Glutamatergic neuron (in vitro differentiated cells): ENCODE data around the gene GAL3ST3. TPM values are rescaled to one million over a fixed set of nuclear protein-coding genes. Genes with fewer than 3 reads are reported as not detected.
"Not testable (repeated sequence)": the region's sequence is repeated elsewhere in the genome, so short reads cannot be mapped to it uniquely, and the experiment has no call there.

ENCODE experiments used
- DNase-seq: peaks from one replicate; pipeline ENCODE4 v3.0.0; 2022
- H3K27ac Mint-ChIP-seq: one replicate; pipeline ENCODE4 v1.8.0; 2020; ENCODE audit warnings: mild to moderate bottlenecking, mixed read lengths, inconsistent platforms; ENCODE audit not compliant: unreplicated experiment
- H3K27me3 Mint-ChIP-seq: one replicate; pipeline ENCODE4 v1.8.0; 2020; ENCODE audit warnings: mild to moderate bottlenecking, moderate library complexity, mixed read lengths, inconsistent platforms; ENCODE audit not compliant: unreplicated experiment
- H3K36me3 Mint-ChIP-seq: one replicate; pipeline ENCODE4 v1.8.0; 2020; ENCODE audit warnings: mild to moderate bottlenecking, mixed read lengths, inconsistent platforms; ENCODE audit not compliant: unreplicated experiment
- H3K4me1 Mint-ChIP-seq: one replicate; pipeline ENCODE4 v1.8.0; 2020; ENCODE audit warnings: mild to moderate bottlenecking, low read depth, mixed read lengths, inconsistent platforms; ENCODE audit not compliant: unreplicated experiment
- H3K4me3 Mint-ChIP-seq: one replicate; pipeline ENCODE4 v1.8.0; 2020; ENCODE audit warnings: mild to moderate bottlenecking, mixed read lengths, inconsistent platforms; ENCODE audit not compliant: unreplicated experiment
- H3K9me3 Mint-ChIP-seq: one replicate; pipeline ENCODE4 v1.8.0; 2020; ENCODE audit warnings: mild to moderate bottlenecking, moderate library complexity, mixed read lengths, inconsistent platforms; ENCODE audit not compliant: unreplicated experiment
- CTCF ChIP-seq: fragments of 200-600 bp; sonication (generic); IDR thresholded peaks from one replicate; pipeline ENCODE4 v1.5.0; 2021; ENCODE audit not compliant: partially characterized antibody, unreplicated experiment
- total RNA-seq: library from RNA; stranded (reverse); fragmentation: NEBNext Ultra II Directional; extraction: Animal tissue kit (Norgen Biotek cat#: 25700); gene quantifications from one replicate; pipeline ENCODE4 v1.2.1, GENCODE V29; 2021; ENCODE audit not compliant: unreplicated experiment

Gene GAL3ST3
- total RNA-seq, 1 donor from 2014 or later = 2.4 TPM

- Mint-ChIP-seq H3K9me3 (no peaks in the 10 kb centered on the region), H3K4me3 (no peak overlapping the region), H3K27me3 (no peaks in the 10 kb centered on the region), H3K4me1 (no peaks in the 10 kb centered on the region), H3K36me3 (no peaks in the 10 kb centered on the region), H3K27ac (no peak overlapping the region)
- no peak for DNase-seq
- no peak for TF ChIP-seq CTCF
Observed at GRCh38 chr11:66035653-66036333, 13.2 kb downstream of the GAL3ST3 start.

- no peak for TF ChIP-seq CTCF
- H3K9me3 Mint-ChIP-seq = no peaks in the 10 kb centered on the region
- no peak overlapping the region for H3K4me3 Mint-ChIP-seq
- H3K27me3 Mint-ChIP-seq = no peaks in the 10 kb centered on the region
- no peaks in the 10 kb centered on the region for H3K4me1 Mint-ChIP-seq
- DNase-seq = no peak
- H3K27ac Mint-ChIP-seq = no peak overlapping the region
- no peaks in the 10 kb centered on the region for H3K36me3 Mint-ChIP-seq
Observed at GRCh38 chr11:66032957-66033735, 15.8 kb downstream of the GAL3ST3 start.

- peaks cover 17% of the 10 kb centered on the region for H3K27me3 Mint-ChIP-seq
- no peaks in the 10 kb centered on the region for H3K4me1 Mint-ChIP-seq
- no peak within 1 kb of the TSS for H3K27ac Mint-ChIP-seq
- DNase-seq = no peak
- no peak within 1 kb of the TSS for H3K4me3 Mint-ChIP-seq
- H3K36me3 Mint-ChIP-seq = no peaks in the 10 kb centered on the region
- H3K9me3 Mint-ChIP-seq = peaks cover 5% of the 10 kb centered on the region
- no peak for TF ChIP-seq CTCF
Observed at GRCh38 chr11:66026017-66026529, 22.9 kb downstream of the GAL3ST3 start, which contains the start of gene CATSPER1. Gene CATSPER1 (minus strand): TSS chr11:66026479. CDS start chr11:66026379, 100 bp downstream.

GRCh38 chr11:66023186-66023440 lies 25.8 kb downstream of the GAL3ST3 start:
- H3K36me3 Mint-ChIP-seq, H3K9me3 Mint-ChIP-seq, H3K4me1 Mint-ChIP-seq, H3K4me3 Mint-ChIP-seq, DNase-seq, H3K27ac Mint-ChIP-seq: not testable (repeated sequence)
- peaks cover 17% of the 10 kb centered on the region for H3K27me3 Mint-ChIP-seq

GRCh38 chr11:66022401-66023185 lies 26.4 kb downstream of the GAL3ST3 start:
- TF ChIP-seq CTCF = peak; percentile 97
- peak overlapping the region; percentile 34 for H3K4me3 Mint-ChIP-seq
- H3K27me3 Mint-ChIP-seq = peaks cover 17% of the 10 kb centered on the region
- DNase-seq = peak; percentile 91
- H3K4me1 Mint-ChIP-seq = no peaks in the 10 kb centered on the region
- no peak overlapping the region for H3K27ac Mint-ChIP-seq
- peaks cover 5% of the 10 kb centered on the region for H3K9me3 Mint-ChIP-seq
- no peaks in the 10 kb centered on the region for H3K36me3 Mint-ChIP-seq
